Prostate gland (tissue), 2 donors: ENCODE results near the gene STMN1. TPM values are rescaled to one million over a fixed set of nuclear protein-coding genes. Genes with fewer than 3 reads are reported as not detected.

Source experiments
- DNase-seq: peaks from one replicate; pipeline ENCODE4 v3.0.0-alpha.2; 2019; ENCODE audit warnings: low spot score
- H3K27ac ChIP-seq, 2 donors: fragments of 200-600 bp; sonication (generic); 2 replicates each; pipeline ENCODE4 v1.5.1; 2017 to 2019
- H3K27me3 ChIP-seq: fragments of 200-600 bp; sonication (generic); replicated peaks from 2 replicates; pipeline ENCODE4 v1.5.1; 2019; ENCODE audit not compliant: insufficient read depth
- H3K36me3 ChIP-seq, 2 donors: fragments of 200-600 bp; sonication (generic); 1 replicate in 1 of 2; 2 replicates in 1 of 2; pipeline versions ENCODE4 v1.5.1 to v1.8.1; 2017 to 2019
- H3K4me1 ChIP-seq: fragments of 200-600 bp; sonication (generic); replicated peaks from 2 replicates; pipeline ENCODE4 v1.5.1; 2019
- H3K4me3 ChIP-seq, 2 donors: fragments of 200-600 bp; sonication (generic); 2 replicates each; pipeline ENCODE4 v1.5.1; 2017 to 2019
- H3K9me3 ChIP-seq: fragments of 200-600 bp; sonication (generic); 2 replicates; pipeline ENCODE4 v1.5.1; 2017
- POLR2A ChIP-seq: fragments of 450-650 bp; IDR thresholded peaks from one replicate; pipeline ENCODE4 v1.6.1; 2016; ENCODE audit warnings: antibody characterized with exemption, mild to moderate bottlenecking
- POLR2AphosphoS5 ChIP-seq: sonication (generic); formaldehyde crosslinking; IDR thresholded peaks from one replicate; pipeline ENCODE4 v1.6.1; 2017; ENCODE audit warnings: antibody characterized with exemption
- WGBS: methylation state at CpG from one replicate; pipeline ENCODE4 v1.1.5; 2018; 5-methylcytosine and 5-hydroxymethylcytosine counted together
- intact Hi-C: fragments of 100-400 bp; cut with DNase I; formaldehyde crosslinking; loops from one replicate; pipeline ENCODE4 v1.14.2; 2022
- total RNA-seq, 2 donors: library from RNA; depleted of rRNA; stranded (reverse); fragments of >200 nt; gene quantifications; one replicate each; pipeline ENCODE4 v1.1.0, GENCODE V29; 2016
- TF ChIP-seq, protein P1 (sequence below), 4 experiments: fragments of 200-600 bp in 2 of 4; fragments of 450-650 bp in 2 of 4; sonication (generic) in 2 of 4; IDR thresholded peaks; 1 replicate in 3 of 4; 2 replicates in 1 of 4; pipeline ENCODE4 v1.5.1; 2016 to 2019; ENCODE audit warnings: antibody characterized with exemption in 4 of 4, mild to moderate bottlenecking in 2 of 4, moderate library complexity in 2 of 4

The STMN1 gene
- total RNA-seq, 2 donors from 2014 or later, result 21.8 to 138 TPM

DNA sequence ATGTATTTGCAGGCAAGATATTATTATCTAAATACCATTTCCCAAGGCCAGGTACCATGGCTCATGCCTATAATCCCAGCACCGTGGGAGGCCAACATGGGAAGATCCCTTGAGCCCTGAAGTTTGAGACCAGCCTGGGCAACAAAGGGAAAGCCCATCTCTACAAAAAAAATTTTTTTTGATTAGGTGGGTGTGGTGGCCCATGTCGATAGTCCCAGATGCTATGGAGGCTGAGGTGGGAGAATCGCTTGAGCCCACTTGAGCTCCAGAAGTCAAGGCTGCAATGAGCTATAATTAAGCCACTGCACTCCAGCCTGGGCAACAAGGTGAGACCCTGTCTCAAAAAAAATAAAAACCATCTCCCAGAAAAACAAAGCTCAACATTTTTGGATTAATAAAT, 2.2 kb downstream of the STMN1 start:
- Histone ChIP-seq H3K9me3 (no peaks in the 10 kb centered on the region), H3K27me3 (peaks cover 2% of the 10 kb centered on the region), H3K4me1 (peaks cover 7% of the 10 kb centered on the region), H3K36me3 (no peaks in the 10 kb centered on the region), H3K27ac (no peak overlapping the region), H3K4me3 (no peak overlapping the region)
- DNase-seq, result no peak
- WGBS, result 45% methylated on average over 3 of the region's 3 CpGs
- TF ChIP-seq, protein P1, sequence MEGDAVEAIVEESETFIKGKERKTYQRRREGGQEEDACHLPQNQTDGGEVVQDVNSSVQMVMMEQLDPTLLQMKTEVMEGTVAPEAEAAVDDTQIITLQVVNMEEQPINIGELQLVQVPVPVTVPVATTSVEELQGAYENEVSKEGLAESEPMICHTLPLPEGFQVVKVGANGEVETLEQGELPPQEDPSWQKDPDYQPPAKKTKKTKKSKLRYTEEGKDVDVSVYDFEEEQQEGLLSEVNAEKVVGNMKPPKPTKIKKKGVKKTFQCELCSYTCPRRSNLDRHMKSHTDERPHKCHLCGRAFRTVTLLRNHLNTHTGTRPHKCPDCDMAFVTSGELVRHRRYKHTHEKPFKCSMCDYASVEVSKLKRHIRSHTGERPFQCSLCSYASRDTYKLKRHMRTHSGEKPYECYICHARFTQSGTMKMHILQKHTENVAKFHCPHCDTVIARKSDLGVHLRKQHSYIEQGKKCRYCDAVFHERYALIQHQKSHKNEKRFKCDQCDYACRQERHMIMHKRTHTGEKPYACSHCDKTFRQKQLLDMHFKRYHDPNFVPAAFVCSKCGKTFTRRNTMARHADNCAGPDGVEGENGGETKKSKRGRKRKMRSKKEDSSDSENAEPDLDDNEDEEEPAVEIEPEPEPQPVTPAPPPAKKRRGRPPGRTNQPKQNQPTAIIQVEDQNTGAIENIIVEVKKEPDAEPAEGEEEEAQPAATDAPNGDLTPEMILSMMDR (IDR thresholded peaks at IDR 0.05), result no peak
- TF ChIP-seq POLR2A (no peak), POLR2AphosphoS5 (no peak)
- intact Hi-C loops, result no loop called here

DNA sequence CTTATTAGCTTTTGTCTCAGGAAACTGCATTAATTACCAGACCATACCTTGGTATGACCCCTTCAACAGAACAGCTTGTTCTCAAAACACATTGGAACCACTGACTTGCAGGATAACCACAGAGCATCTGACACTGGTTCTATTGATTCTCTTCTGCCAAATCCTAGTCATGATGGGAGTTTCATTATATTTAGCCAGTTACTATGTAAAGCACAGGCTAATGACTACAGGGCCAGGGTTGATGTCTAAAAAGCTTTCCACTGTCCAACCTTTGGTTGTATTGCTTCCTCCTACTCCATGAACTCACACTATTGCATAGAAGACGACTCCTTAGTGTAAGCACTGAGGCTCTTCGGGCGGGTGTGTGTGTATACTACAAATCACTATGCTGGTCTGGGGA, 3.8 kb downstream of the STMN1 start:
- Histone ChIP-seq H3K4me3 (no peak overlapping the region), H3K9me3 (no peaks in the 10 kb centered on the region), H3K36me3 (no peaks in the 10 kb centered on the region), H3K27me3 (peaks cover 2% of the 10 kb centered on the region), H3K27ac (no peak overlapping the region), H3K4me1 (peaks cover 7% of the 10 kb centered on the region)
- TF ChIP-seq POLR2A, result no peak
- TF ChIP-seq POLR2AphosphoS5, result no peak
- TF ChIP-seq, protein P1 (IDR thresholded peaks at IDR 0.05), result no peak
- intact Hi-C loops, result no loop called here
- no peak for DNase-seq
- WGBS, result 70% methylated on average over 3 of the region's 3 CpGs

DNA sequence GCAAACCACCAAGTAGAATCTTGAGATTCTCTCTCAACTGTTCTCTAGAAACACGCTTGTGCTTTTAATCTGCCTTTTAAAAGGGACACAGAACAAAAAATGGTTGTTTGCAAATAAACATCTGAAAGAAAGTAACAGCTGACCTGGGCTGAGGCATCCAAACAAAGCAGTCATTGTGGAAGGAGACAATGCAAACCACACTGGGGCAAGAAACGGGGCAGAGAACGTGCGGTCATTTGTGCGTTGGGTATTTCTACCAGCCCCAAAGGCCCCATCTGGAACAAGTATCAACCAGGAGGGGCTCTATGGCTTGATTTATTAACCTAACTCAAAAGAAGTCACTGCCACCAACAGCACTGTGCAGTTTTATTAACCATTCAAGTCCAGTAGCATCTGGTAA, 6.0 kb downstream of the STMN1 start:
- WGBS, result 56% methylated on average over 5 of the region's 5 CpGs
- intact Hi-C loops, result no loop called here

DNA sequence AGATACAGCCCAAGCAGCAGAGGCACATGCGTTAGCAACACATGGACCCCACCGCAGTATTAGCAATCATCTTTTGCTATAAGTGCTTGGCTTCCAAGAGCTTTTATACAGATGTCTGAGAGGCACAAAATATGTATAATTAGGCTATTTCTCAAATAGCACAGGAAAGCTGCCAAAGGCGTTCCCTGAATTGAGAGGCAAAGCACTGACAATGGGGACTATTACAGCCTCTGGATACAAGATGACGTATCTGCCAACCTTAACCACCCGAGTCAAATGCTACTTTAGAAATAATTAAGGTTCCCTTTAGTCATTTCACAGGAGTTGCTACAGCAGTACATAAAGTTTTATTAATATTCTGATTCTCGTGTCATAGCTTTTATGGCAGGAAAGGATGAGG, 6.4 kb downstream of the STMN1 start:
- H3K27ac ChIP-seq, result no peak overlapping the region
- WGBS, result 58% methylated on average over 6 of the region's 6 CpGs
- H3K9me3 ChIP-seq, result no peaks in the 10 kb centered on the region
- peaks cover 2% of the 10 kb centered on the region for H3K27me3 ChIP-seq
- no peak for DNase-seq
- H3K4me3 ChIP-seq, result no peak overlapping the region
- TF ChIP-seq POLR2AphosphoS5, result no peak
- no peak for TF ChIP-seq POLR2A
- TF ChIP-seq, protein P1 (IDR thresholded peaks at IDR 0.05), result no peak
- H3K36me3 ChIP-seq, result no peaks in the 10 kb centered on the region
- intact Hi-C loops, result no loop called here
- H3K4me1 ChIP-seq, result peaks cover under 1% of the 10 kb centered on the region

More for the DNA sequence above, 6.0 kb downstream of the STMN1 start:
- Histone ChIP-seq H3K9me3 (no peaks in the 10 kb centered on the region), H3K36me3 (no peaks in the 10 kb centered on the region), H3K4me1 (peaks cover 4% of the 10 kb centered on the region), H3K4me3 (no peak overlapping the region), H3K27me3 (peaks cover 2% of the 10 kb centered on the region), H3K27ac (no peak overlapping the region)
- no peak for DNase-seq
- no peak for TF ChIP-seq POLR2A
- TF ChIP-seq, protein P1 (IDR thresholded peaks at IDR 0.05), result no peak
- TF ChIP-seq POLR2AphosphoS5, result no peak

DNA sequence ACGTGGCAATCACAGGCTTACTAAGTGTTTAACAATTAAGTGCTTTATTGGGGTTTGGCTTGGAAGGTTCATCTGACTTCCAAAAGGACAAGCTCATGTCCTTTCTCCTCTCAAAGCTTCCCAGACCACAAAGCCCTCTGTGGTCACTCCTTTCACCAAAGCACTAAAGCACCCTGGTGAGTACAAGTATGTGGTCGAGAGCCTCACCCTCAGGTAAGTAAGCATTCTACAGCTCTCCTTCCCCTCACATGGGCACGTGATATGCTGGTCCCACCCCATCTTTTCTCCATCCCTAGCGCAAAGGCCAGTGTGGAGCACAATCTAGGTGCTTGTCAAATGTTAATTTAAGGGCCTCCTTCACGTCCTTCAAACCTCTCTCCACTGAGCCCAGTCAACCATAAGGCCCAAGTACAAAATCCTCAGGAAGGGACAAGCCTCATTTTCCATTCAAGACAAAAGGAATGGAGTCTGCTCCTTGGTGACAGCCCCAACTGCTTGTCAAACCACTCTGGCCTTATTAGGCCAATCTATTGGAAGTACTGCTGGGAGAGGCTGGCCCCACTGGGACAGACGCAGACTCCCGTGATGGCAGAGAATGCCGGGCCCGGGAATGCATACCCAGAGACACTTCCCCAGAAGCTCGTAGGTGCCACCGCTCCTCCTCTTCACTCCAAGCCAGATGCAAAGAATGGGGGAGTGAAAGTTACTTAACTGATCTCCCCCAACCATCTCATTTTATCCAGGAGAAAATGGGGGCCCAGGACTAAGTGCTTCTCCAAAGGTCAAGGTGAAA, 7.8 kb downstream of the STMN1 start:
- intact Hi-C loops, result no loop called here
- TF ChIP-seq POLR2AphosphoS5 (no peak), POLR2A (no peak)
- TF ChIP-seq, protein P1 (IDR thresholded peaks at IDR 0.05), result no peak
- no peak for DNase-seq
- Histone ChIP-seq H3K9me3 (no peaks in the 10 kb centered on the region), H3K27me3 (peaks cover 2% of the 10 kb centered on the region), H3K4me1 (no peaks in the 10 kb centered on the region), H3K27ac (no peak overlapping the region), H3K36me3 (no peaks in the 10 kb centered on the region), H3K4me3 (no peak overlapping the region)
- WGBS, result 69% methylated on average over 11 of the region's 11 CpGs
